ENCODE measurements around the gene MAPT.
"Not testable (repeated sequence)": the region's sequence is repeated elsewhere in the genome, so short reads cannot be mapped to it uniquely, and the experiment has no call there.

The MAPT gene

DNA sequence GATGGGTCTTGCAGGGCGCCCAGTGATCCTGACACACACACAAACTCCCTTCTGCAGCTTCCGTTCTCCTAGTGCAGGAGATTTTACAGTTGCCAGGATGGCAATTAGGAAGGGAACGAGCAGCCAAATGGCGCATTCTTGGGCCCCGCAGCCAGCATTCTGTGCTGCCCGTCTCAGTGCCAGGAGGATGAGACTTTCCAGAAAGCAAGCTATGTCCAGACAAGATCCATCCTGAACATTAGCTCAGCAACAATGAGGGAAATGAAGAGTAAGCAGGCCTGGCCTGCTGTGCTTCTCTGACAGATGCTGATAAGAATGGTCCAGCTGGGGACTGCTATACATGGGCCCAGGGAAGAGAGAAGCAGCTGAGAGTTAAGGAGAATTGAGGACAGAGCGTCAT is 33.2 kb upstream of the MAPT start:
- no peak overlapping the region for H3K4me3 ChIP-seq (replicated peaks in 1 of 2; ENCODE audit: low read depth in 2 of 2, low read length in 2 of 2)
- TF ChIP-seq CTCF (IDR thresholded peaks at IDR 0.05; ENCODE audit: low read depth, low read length) = no peak
- no peak for DNase-seq (ENCODE audit: low read depth in 2 of 2)

DNA sequence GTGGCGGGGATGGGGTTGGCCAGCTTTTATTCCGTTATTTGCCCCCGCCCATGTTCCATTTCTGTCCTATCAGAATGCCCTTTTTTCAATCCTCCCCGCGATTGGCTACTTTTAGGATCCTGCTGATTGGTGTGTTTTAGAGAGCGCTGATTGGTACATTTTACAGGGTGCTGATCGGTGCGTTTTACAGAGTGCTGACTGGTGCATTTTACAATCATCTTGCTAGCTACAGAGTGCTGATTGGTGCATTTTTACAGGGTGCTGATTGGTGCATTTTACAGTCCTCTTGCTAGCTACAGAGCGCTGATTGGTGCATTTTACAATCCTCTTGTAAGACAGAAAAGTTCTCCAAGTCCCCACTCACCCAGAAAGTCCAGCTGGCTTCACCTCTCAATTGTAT is 32.2 kb upstream of the MAPT start:
- DNase-seq (ENCODE audit: low read depth in 2 of 2); H3K4me3 ChIP-seq (replicated peaks in 1 of 2; ENCODE audit: low read depth in 2 of 2, low read length in 2 of 2): not testable (repeated sequence)

DNA sequence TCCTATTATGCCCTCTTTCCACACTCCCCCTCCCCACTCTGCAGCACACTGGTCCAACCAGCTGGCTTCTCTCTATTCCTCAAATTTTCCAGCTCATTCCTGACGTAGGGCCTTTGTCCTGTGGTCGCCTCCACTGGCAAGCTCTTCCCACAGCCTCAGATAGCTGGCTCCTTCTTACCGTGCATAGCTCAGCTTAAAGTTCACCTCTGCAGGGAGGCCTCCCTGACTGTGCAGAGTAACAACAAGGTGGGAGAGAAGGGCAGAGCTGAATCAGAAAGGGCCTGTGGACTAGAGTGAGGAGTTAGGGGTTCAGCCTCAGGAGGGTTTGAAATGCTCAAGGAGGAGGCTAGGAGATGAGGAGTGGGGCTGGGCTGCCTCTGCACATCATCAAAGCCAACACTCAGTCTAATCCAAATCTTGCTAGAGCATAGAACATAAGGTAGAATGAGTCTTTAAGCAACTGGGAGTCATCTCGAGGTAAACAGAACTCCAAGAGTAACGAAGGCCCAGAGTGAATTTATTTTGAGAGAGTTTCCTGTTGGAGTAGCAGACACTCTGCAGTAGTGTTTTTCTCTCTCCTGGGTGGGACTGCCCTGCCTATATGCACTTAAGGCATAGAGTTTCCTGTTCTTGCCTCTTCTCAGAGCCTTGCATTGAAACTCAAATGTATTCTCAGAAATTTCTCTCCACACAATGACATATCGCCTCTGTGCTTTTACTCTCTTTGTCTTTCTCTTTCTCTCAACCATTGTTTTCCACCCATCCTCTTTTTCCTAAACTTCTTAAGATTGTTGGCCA is 30.3 kb upstream of the MAPT start:
- DNase-seq (ENCODE audit: low read depth in 2 of 2) = no peak
- no peak overlapping the region for H3K4me3 ChIP-seq (replicated peaks in 1 of 2; ENCODE audit: low read depth in 2 of 2, low read length in 2 of 2)
- no peak for TF ChIP-seq CTCF (IDR thresholded peaks at IDR 0.05; ENCODE audit: low read depth, low read length)

DNA sequence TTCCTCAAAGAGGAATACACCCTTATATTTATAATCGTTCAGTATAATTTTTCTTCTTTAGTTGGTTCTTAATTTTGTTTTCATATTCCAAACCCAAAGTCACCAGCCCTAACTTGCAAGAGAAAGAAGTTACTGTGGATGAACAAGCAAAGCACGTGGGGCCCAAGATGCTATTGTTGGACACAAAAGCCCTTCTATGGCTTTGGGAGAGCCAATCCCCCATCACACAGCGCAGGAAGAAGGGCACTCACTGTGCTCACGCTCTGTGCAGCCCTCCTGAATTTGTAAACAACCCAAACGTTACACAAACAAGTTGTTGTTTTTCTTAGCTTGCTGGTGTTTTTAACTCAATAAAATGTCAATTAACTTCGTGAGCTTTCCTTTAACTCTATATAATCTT is 27.2 kb upstream of the MAPT start:
- DNase-seq (ENCODE audit: low read depth in 2 of 2) = no peak
- H3K4me3 ChIP-seq (replicated peaks in 1 of 2; ENCODE audit: low read depth in 2 of 2, low read length in 2 of 2) = no peak overlapping the region
- TF ChIP-seq CTCF (IDR thresholded peaks at IDR 0.05; ENCODE audit: low read depth, low read length) = no peak

DNA sequence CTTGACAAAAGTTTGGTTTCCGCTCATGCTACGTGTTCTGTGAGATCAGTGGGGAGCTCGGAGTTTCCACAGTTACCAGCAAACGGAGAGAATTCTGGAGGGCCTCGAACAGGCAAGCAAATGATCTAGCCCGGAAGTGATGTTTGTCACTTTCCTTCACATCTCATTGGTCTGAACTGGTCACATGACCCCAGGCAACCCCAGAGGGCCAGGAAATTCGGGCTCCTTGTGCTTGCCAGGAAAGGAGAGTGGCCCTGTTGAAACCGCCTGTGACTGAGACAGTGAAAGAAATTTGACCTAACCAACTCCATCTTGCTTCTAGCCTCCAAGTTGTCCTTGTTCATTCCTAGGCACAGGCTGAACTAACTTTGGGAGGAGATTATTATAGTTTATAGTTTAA is 26.7 kb upstream of the MAPT start:
- no peak overlapping the region for H3K4me3 ChIP-seq (replicated peaks in 1 of 2; ENCODE audit: low read depth in 2 of 2, low read length in 2 of 2)
- TF ChIP-seq CTCF (IDR thresholded peaks at IDR 0.05; ENCODE audit: low read depth, low read length) = no peak
- no peak for DNase-seq (ENCODE audit: low read depth in 2 of 2)

- no peak for TF ChIP-seq CTCF (IDR thresholded peaks at IDR 0.05; ENCODE audit: low read depth, low read length)
- peak in 1 of 2 donors; percentile 8 for DNase-seq (ENCODE audit: low read depth in 2 of 2)
Measured at GRCh38 chr17:45868276-45868675, 26.1 kb upstream of the MAPT start.

GRCh38 chr17:45869676-45870341 is 24.5 kb upstream of the MAPT start:
- no peak for TF ChIP-seq CTCF (IDR thresholded peaks at IDR 0.05; ENCODE audit: low read depth, low read length)
- DNase-seq (ENCODE audit: low read depth in 2 of 2) = no peak
- no peak overlapping the region for H3K4me3 ChIP-seq (replicated peaks in 1 of 2; ENCODE audit: low read depth in 2 of 2, low read length in 2 of 2)

More at GRCh38 chr17:45868276-45868675, 26.1 kb upstream of the MAPT start:
- H3K4me3 ChIP-seq (replicated peaks in 1 of 2; ENCODE audit: low read depth in 2 of 2, low read length in 2 of 2) = no peak overlapping the region
